Psoas muscle (tissue), 8 donors: Measurements from ENCODE around the gene ATAD3B. TPM values are rescaled to one million over a fixed set of nuclear protein-coding genes. Genes with fewer than 3 reads are reported as not detected.

Experiments
- ATAC-seq, 4 donors: fragments of 200-7000 bp; cut with Tn5 transposase; one replicate each; pipeline ENCODE4 v1.9.1; 2020; ENCODE audit warnings: moderate library complexity in 3 of 4, mild to moderate bottlenecking in 2 of 4
- DNase-seq, 2 donors: peaks; one replicate each; pipeline ENCODE4 v3.0.0-alpha.2; 2020
- H3K27ac ChIP-seq: fragments of 200-600 bp; one replicate; pipeline ENCODE4 v1.8.0; 2022
- H3K27me3 ChIP-seq, 3 donors: fragments of 200-600 bp in 1 of 3; one replicate each; pipeline versions ENCODE4 v1.6.1 to v1.8.0; 2013 to 2022; ENCODE audit warnings: low read length in 2 of 3, mild to moderate bottlenecking in 2 of 3, moderate library complexity in 1 of 3; ENCODE audit not compliant: insufficient read depth in 3 of 3
- H3K36me3 ChIP-seq, 2 donors: fragments of 200-600 bp in 1 of 2; one replicate each; pipeline versions ENCODE4 v1.6.1 to v1.8.0; 2013 to 2022; ENCODE audit warnings: low read depth in 1 of 2, mild to moderate bottlenecking in 1 of 2, moderate library complexity in 1 of 2; ENCODE audit not compliant: insufficient read depth in 1 of 2
- H3K4me1 ChIP-seq: fragments of 200-600 bp; one replicate; pipeline ENCODE4 v1.8.0; 2022
- H3K4me3 ChIP-seq: fragments of 200-600 bp; one replicate; pipeline ENCODE4 v1.8.0; 2022; ENCODE audit warnings: mild to moderate bottlenecking
- H3K9me3 ChIP-seq: fragments of 200-600 bp; one replicate; pipeline ENCODE4 v1.8.0; 2022
- WGBS, 3 donors: extraction: QIAGEN DNeasy Blood & Tissue Kit; methylation state at CpG; one replicate each; pipeline versions ENCODE4 v1.1.6 to v1.1.7; 2013; 5-methylcytosine and 5-hydroxymethylcytosine counted together
- intact Hi-C, 2 donors: fragments of 100-400 bp; cut with DNase I; formaldehyde crosslinking; loops; one replicate each; pipeline versions ENCODE4 v1.11.0 to v1.14.2; 2022
- polyA plus RNA-seq, 3 donors: library from polyadenylated mRNA; stranded (reverse); fragments of 200-250 nt; gene quantifications; one replicate each; pipeline ENCODE4 v1.2.3, GENCODE V29; 2013
- total RNA-seq, 4 donors: library from RNA; stranded (reverse); fragmentation: NEBNext Ultra II Directional in 2 of 4; extraction: Animal tissue kit (Norgen Biotek cat#: 25700) in 2 of 4; gene quantifications; one replicate each; pipeline versions ENCODE4 v1.2.1 to v1.2.4, GENCODE V29; 2021 to 2023
- TF ChIP-seq, protein P1 (sequence below): fragments of 200-600 bp; IDR thresholded peaks from one replicate; pipeline ENCODE4 v1.8.0; 2022; ENCODE audit warnings: antibody characterized with exemption
- donor health status: healthy with polysubstance abuse.
- donor health status: DM: no; HTN: no; CAD: no; lungs with moderate emphysema.
- donor health status: Bipolar disorder and iron deficiency.
- donor health status: healthy.
- donor health status: DM: yes; HTN: yes; CAD: no.
- donor health status: DM: no; HTN: no; CAD: no.
- donor health status: DM: no; HTN: no; CAD: no.
- donor health status: DM: yes; HTN: yes; CAD: no.

Gene ATAD3B
- total and polyA plus RNA-seq, 7 donors, result 4.6 to 19.4 (median 9.8) TPM

DNA sequence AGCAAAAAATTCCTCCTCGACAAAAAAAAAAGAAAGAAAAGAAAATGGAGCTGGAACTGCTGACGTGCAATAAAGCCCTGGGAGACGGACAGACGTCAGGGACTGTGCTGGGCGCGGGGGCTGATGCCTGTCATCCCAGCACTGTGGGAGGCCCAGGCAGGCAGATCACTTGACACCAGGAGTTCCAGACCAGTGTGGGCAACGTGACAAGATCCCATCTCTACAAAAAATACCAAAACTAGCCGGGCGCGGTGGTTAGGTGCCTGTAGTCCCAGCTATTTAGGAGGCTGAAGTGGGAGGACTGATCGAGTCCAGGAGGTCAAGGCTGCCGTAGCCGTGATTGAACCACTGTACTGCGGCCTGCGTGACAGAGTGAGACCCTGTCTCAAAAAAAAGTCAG is 46.9 kb upstream of the ATAD3B start:
- DNase-seq (no peak), ATAC-seq (no peak)
- H3K9me3 ChIP-seq, result no peaks in the 10 kb centered on the region
- no peaks in the 10 kb centered on the region for H3K36me3 ChIP-seq
- no peak overlapping the region for H3K27ac ChIP-seq
- peaks cover 0 to 13% (median 2%) of the 10 kb centered on the region in 3 donors for H3K27me3 ChIP-seq
- peaks cover 6% of the 10 kb centered on the region for H3K4me1 ChIP-seq
- TF ChIP-seq, protein P1, sequence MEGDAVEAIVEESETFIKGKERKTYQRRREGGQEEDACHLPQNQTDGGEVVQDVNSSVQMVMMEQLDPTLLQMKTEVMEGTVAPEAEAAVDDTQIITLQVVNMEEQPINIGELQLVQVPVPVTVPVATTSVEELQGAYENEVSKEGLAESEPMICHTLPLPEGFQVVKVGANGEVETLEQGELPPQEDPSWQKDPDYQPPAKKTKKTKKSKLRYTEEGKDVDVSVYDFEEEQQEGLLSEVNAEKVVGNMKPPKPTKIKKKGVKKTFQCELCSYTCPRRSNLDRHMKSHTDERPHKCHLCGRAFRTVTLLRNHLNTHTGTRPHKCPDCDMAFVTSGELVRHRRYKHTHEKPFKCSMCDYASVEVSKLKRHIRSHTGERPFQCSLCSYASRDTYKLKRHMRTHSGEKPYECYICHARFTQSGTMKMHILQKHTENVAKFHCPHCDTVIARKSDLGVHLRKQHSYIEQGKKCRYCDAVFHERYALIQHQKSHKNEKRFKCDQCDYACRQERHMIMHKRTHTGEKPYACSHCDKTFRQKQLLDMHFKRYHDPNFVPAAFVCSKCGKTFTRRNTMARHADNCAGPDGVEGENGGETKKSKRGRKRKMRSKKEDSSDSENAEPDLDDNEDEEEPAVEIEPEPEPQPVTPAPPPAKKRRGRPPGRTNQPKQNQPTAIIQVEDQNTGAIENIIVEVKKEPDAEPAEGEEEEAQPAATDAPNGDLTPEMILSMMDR, result no peak
- 79 to 86% (median 84%) methylated on average over 15 of the region's 15 CpGs for WGBS, 3 donors
- intact Hi-C loops, result no loop called here
- no peak overlapping the region for H3K4me3 ChIP-seq

DNA sequence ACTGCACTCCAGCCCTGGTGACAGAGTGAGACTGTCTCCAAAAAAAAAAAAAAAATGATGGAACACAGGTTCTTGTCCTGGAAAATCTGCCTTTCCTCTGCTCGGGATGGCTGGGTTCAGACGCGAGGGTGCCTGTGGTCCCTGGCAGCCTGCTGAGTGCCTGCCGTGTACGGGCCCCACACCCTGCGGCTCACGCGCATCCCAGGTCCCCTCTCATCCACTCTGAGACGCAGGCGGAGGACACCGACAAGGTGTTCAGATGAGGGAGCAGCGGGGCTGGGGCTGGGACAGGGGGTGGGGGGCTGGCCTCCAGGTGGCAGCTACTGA is 46.2 kb upstream of the ATAD3B start:
- no peak overlapping the region for H3K27ac ChIP-seq
- intact Hi-C loops, result no loop called here
- WGBS, 3 donors, result 88 to 95% (median 88%) methylated on average over 11 to 12 of the region's 12 CpGs
- H3K4me1 ChIP-seq, result peaks cover 7% of the 10 kb centered on the region
- H3K4me3 ChIP-seq, result no peak overlapping the region
- TF ChIP-seq, protein P1, result no peak
- DNase-seq (no peak), ATAC-seq (no peak)
- H3K36me3 ChIP-seq, result no peaks in the 10 kb centered on the region
- H3K9me3 ChIP-seq, result no peaks in the 10 kb centered on the region
- H3K27me3 ChIP-seq, result peaks cover 0 to 13% (median 2%) of the 10 kb centered on the region in 3 donors

DNA sequence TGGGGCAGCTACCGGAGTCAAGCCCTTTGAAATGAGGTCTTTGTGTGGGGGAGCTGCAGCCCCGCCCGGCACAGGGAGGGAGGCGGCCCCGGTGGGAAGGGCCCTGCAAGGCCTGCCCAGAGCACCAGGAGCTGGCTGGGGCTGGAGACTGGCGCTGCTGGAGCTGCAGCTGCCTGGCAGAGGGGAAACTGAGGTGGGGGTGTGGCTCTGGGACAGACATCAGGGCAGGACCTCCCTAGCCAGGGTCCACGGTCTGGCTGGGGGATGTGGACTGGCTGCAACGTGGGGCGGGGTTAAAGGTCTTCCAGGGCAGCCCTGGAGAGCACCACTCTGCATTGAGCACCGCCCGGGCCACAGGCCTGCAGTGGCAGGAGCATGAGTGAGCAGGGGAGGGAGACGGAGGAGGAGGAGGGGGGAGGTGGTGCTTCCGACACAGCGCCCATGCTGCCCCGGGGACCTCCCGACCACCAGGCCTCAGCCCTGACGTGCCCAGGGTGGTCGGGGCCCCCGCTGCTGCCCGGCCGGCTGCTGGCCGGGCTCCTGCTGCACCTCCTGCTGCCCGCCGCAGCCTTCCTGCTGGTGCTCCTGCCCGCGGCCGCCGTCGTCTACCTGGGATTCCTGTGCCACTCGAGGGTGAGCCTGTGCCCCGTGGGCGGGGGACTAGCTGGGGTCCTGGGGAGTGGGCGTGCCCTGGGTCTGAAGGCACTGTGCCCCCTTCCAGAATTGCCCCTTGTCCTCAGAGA is 45.6 kb upstream of the ATAD3B start:
- Histone ChIP-seq H3K27ac (no peak overlapping the region), H3K36me3 (no peaks in the 10 kb centered on the region), H3K4me3 (no peak overlapping the region), H3K4me1 (peaks cover 11% of the 10 kb centered on the region), H3K27me3 (peaks cover 0 to 13% (median 2%) of the 10 kb centered on the region in 3 donors), H3K9me3 (no peaks in the 10 kb centered on the region)
- TF ChIP-seq, protein P1, result no peak
- ATAC-seq, result no peak
- no peak for DNase-seq
- 50 to 63% (median 58%) methylated on average over 20 to 33 of the region's 33 CpGs for WGBS, 3 donors
- intact Hi-C loops, result no loop called here

DNA sequence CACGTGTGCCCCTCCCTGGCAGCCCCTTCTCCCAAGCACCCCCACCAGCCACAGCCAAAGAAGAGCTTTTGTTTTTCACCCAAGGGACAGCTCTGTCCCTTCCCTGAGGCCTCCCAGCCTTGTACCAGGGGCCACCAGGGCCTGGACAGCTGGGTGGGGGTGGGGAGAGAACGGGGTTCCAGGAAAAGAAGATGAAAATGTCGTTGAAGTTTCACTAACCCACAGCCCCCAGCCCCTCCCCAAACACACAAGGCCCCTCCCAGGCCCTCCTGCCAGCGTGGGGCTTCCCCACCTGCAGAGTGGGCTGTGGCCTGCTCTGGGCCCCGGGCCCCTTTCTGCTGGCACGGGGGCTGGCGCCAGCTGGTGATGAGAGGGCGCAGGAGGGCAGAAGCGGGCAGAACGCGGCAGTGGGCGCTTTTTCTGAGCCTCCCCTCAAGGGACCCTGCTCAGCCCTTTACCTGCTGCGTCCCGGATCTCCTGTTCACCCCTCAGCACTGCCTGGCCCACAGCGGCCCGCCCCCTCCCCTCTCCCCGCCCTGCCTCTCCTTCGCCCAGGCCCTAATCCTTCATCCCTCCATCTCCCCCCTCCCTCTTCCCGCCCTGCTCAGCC is 45.0 kb upstream of the ATAD3B start:
- TF ChIP-seq, protein P1, result no peak
- peaks cover 0 to 13% (median 2%) of the 10 kb centered on the region in 3 donors for H3K27me3 ChIP-seq
- H3K4me1 ChIP-seq, result peaks cover 16% of the 10 kb centered on the region
- DNase-seq (no peak), ATAC-seq (no peak)
- H3K27ac ChIP-seq, result no peak overlapping the region
- H3K9me3 ChIP-seq, result no peaks in the 10 kb centered on the region
- 28 to 32% (median 30%) methylated on average over 9 to 19 of the region's 19 CpGs for WGBS, 3 donors
- intact Hi-C loops, result no loop called here
- H3K36me3 ChIP-seq, result no peaks in the 10 kb centered on the region
- no peak overlapping the region for H3K4me3 ChIP-seq
